ENCODE results near the gene CCDC149.

CCDC149 gene

DNA sequence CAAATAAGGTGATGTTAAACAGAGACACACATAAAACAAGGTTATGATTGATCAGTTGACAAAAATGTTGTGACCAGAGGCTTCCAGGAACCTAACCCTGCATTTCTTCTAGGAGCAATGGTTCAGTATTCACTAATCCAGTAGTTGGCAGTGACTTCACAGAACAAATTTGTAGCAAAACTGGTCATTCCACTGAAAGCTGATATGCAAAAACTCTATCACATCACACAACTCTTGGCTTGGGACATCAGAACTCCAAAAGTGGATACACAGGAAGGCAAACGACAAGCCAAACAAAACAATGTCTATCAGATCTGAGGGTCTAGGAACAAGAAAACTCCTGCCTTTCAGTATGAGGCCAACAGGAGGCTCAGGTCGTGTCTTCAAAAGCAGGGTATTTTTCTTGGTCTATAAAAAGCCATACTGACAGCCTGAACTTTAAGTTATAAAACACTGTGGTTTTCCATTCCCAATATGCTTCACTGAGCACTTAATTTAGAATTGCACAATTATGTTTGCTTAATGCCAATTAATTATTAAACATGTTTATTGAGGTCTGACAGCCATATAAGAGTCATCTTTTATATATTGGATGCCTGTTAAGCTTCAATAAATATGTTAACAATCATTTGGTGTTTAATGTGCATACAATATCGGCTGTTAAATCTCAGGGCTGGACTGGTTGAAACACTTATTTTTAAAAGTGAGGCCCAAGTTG lies 71.9 kb downstream of the CCDC149 start:
- H3K4me3 ChIP-seq (ENCODE audit: low read depth, low read length), result peak overlapping the region; percentile 23; the same call in 1 of the 2 replicates
- TF ChIP-seq, protein P1, sequence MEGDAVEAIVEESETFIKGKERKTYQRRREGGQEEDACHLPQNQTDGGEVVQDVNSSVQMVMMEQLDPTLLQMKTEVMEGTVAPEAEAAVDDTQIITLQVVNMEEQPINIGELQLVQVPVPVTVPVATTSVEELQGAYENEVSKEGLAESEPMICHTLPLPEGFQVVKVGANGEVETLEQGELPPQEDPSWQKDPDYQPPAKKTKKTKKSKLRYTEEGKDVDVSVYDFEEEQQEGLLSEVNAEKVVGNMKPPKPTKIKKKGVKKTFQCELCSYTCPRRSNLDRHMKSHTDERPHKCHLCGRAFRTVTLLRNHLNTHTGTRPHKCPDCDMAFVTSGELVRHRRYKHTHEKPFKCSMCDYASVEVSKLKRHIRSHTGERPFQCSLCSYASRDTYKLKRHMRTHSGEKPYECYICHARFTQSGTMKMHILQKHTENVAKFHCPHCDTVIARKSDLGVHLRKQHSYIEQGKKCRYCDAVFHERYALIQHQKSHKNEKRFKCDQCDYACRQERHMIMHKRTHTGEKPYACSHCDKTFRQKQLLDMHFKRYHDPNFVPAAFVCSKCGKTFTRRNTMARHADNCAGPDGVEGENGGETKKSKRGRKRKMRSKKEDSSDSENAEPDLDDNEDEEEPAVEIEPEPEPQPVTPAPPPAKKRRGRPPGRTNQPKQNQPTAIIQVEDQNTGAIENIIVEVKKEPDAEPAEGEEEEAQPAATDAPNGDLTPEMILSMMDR (IDR thresholded peaks at IDR 0.05; ENCODE audit: control insufficient read depth, extremely low read depth, insufficient read depth), result no peak
- peak; percentile 89 for DNase-seq (ENCODE audit: low read depth)

DNA sequence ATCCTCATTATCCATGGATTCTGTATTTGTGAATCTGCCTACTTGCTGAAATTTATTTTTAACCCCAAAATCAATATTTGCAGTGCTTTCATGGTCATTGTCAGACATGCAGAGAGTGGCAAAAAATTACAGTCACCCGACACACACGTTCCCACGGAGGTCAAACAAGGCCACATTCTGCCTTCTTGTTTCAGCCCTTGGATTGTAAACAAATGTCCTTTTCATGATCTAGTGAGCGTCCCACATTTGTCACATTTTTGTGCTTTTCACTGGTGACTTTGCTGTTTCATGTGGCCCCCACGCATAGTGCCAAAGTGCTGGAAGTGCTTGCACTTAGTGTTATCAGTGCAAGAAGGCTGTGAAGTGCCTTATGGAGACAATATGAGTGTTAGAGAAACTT lies 72.5 kb downstream of the CCDC149 start:
- TF ChIP-seq, protein P1 (IDR thresholded peaks at IDR 0.05; ENCODE audit: control insufficient read depth, extremely low read depth, insufficient read depth), result no peak
- no peak overlapping the region for H3K4me3 ChIP-seq (ENCODE audit: low read depth, low read length)
- peak; percentile 27 for DNase-seq (ENCODE audit: low read depth)

DNA sequence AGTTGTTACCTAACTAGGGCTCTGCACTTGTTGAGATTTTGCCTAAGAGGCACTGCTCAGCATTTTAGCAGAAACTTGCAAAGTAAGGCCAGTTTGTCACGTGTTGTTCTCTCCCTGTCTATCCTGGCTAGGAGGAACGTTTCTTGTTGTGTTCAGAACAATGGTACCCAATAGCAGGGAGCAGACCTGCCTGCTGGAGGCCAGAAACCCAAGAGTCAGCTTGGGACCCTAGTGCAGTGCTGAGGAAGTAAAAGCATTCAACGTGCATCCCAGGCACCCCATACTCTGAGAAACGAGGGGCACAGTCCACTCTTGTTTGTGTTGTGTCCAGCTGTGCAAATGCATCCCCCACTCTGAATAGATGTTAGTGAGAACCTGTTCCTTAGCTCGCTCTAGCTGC lies 75.1 kb downstream of the CCDC149 start:
- DNase-seq (ENCODE audit: low read depth), result no peak
- TF ChIP-seq, protein P1 (IDR thresholded peaks at IDR 0.05; ENCODE audit: control insufficient read depth, extremely low read depth, insufficient read depth), result no peak
- no peak overlapping the region for H3K4me3 ChIP-seq (ENCODE audit: low read depth, low read length)

DNA sequence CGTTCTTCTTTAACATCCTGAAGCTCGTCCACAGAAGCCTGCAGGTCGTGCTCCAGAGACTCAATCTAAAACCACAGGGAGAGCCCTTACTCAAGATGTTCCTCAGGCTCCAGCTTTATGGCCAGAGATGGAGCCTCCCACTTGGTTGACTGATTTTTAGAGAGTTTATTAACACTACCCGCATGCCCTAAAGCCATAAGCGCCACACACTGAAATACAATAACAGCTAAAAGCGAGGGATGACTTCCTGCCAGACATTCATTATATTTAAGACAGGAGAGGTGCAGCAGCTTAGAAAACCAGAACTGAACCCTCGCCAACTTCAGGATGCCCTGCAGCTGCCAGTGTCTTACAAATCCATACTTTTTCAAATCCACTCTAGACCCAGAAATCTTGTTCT lies 75.5 kb downstream of the CCDC149 start:
- DNase-seq (ENCODE audit: low read depth), result no peak
- TF ChIP-seq, protein P1 (IDR thresholded peaks at IDR 0.05; ENCODE audit: control insufficient read depth, extremely low read depth, insufficient read depth), result no peak
- no peak overlapping the region for H3K4me3 ChIP-seq (ENCODE audit: low read depth, low read length)

DNA sequence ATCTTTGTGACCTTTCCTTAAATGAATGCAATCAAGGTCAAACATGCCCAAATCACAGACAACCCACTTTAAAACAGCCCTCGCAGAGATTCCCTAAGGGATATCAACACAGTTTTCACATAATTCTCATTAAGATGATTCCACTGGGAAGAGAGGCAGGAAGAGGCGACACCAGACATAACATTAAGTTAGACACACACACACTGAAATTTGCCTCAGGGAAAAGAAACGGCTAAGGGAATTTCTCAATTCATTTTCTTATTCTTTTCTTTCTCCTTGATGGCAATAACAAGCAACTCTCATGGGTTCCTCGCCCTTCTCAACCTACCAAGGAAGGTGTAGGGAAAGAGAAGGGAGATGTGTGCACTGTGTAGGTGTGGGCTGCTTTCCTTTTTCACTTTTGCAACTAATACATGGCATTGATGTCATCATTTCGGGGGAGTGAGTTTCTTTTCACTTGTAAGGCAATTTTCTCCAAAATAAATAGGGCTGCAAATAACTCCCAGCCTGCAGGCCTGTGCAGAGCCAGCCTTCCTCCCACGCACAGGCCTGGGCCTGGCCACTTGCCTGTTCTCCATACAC lies 76.1 kb downstream of the CCDC149 start:
- H3K4me3 ChIP-seq (ENCODE audit: low read depth, low read length), result no peak overlapping the region
- no peak for DNase-seq (ENCODE audit: low read depth)
- TF ChIP-seq, protein P1 (IDR thresholded peaks at IDR 0.05; ENCODE audit: control insufficient read depth, extremely low read depth, insufficient read depth), result no peak

DNA sequence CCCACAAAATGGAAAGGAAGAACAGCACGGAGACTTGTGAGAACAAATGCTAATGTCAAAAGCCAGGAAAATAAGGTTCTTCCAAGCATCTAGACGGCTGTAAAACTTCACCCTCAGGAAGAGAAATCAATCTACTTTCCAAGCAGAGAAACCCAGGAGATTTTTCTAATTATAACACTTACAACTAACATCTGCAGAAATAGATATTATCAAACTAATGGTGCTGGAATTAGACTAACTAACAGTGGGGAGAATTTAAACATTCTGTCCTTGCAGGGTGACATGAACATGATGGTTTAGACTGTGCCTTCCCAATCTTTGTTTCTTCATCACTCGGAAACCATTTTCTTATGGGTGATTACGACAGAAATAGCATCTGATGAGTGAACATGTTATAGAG lies 77.1 kb downstream of the CCDC149 start:
- TF ChIP-seq, protein P1 (IDR thresholded peaks at IDR 0.05; ENCODE audit: control insufficient read depth, extremely low read depth, insufficient read depth), result no peak
- no peak overlapping the region for H3K4me3 ChIP-seq (ENCODE audit: low read depth, low read length)
- no peak for DNase-seq (ENCODE audit: low read depth)

All from LNCaP clone FGC (cell line).